ENCODE data around the gene TBPL2.
"Not testable (repeated sequence)": the region's sequence is repeated elsewhere in the genome, so short reads cannot be mapped to it uniquely, and the experiment has no call there.

The TBPL2 gene

GRCh38 chr14:55438066-55438683, 2.2 kb downstream of the TBPL2 start:
- peak; percentile 11 for DNase-seq

GRCh38 chr14:55436931-55437330, 3.5 kb downstream of the TBPL2 start:
- no peak for DNase-seq

DNA sequence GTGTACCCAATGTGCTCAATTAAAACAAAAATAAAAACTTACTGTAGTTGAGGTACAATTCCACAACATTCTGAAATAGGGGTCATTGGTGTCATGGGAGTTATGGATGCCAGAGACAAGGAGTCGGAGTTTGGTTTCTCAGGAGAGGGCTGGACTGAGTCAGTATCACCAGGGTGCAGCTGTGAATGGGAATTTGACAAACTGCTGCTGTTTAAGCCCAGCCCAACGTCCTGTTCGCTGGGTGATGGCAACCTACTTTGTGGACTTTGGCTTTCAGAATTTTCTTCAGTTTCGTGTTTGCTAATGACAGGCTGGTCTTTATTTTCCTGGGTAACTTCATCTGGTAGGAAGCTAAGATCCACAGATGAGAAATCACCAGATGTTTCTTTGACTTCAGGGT, 3.9 kb downstream of the TBPL2 start:
- no peak for DNase-seq

GRCh38 chr14:55434805-55435174, 5.6 kb downstream of the TBPL2 start:
- no peak for DNase-seq

DNA sequence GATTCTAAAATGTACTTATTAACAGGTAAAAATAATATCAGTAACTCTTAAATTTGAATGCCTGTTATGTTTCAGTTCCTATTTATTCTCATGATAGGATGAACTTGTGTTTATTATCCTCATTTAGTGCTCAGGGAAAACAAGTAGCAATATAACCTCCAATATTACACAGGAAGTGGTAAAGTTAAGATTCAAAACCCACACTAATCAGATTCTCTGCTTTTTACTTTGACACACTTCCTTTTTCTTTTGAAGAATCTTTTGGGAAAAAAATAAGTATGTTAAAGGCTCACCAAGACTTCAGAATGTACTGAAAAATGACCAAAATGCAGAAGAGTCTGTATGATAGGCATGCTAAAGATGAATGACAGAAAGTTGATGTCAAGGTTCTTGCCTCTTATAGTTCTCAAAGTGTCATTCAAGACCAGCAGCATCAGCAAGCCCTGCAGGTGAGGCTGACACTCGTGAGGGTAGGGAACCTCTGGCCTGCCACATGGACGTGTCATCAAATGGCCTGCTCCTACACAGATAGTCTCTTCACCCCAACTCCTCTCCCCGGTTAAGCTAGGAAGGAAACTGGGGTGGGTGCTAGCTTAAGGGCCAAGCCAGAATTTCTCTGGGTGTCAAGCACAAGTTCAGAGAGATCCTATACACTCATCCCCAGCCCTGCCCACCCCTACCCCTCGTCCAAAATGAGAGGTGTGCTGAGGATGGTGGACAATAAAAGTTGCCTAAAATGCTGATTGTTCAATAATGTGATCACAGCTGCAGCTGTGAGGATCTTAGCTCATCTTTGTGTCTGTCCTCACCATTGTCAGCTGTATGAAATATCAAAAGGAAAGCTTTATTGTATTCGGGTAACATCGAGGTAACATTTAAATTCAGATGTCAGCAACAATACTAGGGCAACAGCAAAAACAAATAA, 6.3 kb downstream of the TBPL2 start:
- DNase-seq, result peak; percentile 13

DNA sequence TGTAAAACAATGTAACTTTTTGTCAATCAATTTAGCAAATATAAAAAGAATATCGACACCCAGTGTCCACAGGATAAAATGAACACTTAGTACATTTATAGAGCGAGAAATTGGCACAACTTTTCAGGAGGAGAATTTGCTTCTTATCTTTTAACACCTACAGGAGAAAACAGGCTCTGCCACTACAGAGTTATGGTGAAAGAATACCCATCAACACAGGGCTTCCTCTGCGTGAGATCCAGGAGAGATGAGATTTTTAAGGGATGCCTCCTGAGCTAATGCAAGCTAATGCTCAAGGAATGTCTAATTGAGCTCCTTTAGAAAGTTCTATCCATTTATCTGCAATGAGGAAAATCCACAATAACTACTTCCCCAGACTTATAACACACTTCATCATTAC, 7.8 kb downstream of the TBPL2 start:
- no peak for DNase-seq

DNA sequence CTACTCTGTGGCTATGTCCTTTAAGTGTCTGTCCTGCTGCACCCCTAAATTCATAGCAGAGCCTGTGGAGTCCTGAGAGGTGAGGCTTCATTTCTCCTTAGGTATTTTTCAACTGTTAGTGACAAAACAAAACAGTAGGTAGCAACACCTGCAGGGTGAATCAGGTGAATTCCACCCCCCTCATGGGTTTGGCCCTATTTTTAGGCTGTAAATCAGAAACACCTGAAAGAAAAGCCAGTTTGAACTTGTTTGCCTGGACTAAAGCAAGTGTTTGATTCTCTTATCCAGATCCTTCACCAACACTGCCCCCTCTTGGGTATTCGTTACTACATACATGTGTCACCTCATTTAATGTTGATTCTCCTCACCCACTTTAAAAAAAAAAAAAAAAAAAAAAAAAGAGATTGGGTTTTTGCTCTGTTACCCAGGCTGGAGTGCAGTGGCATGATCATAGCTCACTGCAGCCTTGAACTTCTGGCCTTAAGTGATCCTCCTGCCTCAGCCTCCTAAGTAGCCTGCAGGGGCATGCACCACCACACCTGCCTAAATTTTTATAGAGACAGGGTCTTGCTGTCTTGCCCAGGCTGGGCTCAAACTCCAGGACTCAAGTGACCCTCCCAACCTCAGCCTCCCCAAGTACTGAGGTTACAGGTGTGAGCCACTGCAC, 10.3 kb downstream of the TBPL2 start:
- peak; percentile 79 for DNase-seq

GRCh38 chr14:55427439-55427838, 13.0 kb downstream of the TBPL2 start:
- DNase-seq, result no peak

DNA sequence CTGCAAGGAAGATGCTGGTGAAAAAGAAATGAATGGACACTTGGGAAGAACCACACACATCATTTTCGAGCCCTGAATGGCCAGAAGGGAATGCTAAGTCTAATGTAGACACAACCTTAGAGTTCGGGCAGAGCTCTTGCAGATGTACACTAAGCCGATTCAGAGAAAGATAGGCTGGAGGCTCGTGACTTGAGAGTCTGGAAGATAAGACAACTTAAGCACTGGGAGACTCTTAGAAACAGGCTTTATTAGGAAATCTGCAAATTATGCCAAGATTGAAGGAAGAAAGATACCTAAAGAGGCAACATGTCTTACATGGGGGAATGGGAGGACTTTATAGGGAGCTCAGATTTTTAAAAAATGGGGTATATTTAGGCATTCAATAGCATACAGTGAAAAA, 13.5 kb downstream of the TBPL2 start:
- DNase-seq, result no peak

DNA sequence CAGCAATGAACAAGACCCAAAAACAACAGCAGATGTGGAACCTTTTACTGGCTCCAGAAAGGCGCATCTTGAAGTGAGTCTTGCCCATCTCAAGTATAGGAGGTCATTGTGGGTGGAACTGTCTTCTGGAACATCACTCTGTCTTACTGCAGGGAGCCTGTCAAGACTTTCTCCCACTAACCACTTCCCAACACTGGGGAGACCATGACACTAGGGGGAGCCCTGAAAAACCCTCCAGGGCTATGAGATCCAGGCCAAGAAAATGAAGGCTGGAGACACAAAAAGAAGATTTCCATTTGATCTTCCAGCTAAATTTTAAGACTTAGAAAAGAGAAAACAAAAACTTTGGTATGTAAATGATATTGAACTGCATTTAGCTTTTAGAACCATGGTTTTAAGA, 15.3 kb downstream of the TBPL2 start:
- no peak for DNase-seq

DNA sequence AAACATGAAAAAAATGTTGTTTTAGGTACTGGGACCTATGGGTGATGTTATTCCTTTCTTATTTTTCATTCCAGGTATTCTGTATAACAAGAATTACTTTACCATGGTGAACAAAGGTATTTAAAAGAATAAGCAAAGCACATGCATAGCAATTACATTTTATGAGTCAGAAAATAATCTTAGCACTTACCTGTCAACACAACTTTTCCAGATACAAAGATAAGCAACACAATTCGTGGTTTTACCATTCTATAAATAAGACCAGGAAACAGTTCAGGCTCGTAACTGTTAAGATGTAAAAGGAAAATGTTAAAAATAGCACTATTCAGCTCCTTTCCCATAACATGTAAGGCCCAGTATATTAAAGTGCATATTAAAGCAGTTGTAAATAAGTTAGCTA, 16.4 kb downstream of the TBPL2 start:
- DNase-seq, result no peak

DNA sequence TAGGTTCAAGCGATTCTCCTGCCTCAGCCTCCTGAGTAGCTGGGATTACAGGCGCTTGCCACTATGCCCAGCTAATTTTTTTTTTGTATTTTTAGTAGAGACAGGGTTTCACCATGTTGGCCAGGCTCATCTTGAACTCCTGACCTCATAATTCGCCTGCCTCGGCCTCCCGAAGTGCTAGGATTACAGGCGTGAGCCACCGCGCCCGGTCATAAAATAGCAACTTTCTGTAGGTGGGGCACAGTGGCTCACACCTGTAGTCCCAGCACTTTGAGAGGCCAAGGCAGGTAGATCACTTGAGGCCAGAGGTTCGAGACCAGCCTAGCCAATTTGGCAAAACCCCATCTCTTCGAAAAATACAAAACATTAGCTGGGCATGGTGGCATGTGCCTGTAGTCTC, 18.1 kb downstream of the TBPL2 start:
- not testable (repeated sequence) for DNase-seq

DNA sequence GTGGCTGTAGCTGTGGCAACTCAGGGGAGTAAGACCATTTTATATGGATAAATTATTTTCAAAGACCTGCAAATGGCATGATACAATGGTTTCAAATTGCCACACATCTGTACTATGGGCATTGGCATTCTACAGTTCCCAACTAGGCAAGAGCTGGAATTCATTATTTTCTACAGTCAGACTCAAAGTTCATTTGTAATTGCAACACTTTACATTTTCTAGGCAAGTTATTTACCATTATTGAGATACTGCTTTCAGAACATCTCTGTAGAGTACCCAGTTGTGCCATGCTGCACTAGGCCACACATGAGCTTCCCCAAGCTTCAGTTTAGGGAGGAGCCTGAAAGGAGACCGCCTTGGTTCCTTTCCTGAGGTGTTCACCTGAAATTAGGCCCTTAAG, 20.8 kb downstream of the TBPL2 start:
- no peak for DNase-seq

GRCh38 chr14:55418411-55418810, 22.0 kb downstream of the TBPL2 start:
- DNase-seq, result no peak

DNA sequence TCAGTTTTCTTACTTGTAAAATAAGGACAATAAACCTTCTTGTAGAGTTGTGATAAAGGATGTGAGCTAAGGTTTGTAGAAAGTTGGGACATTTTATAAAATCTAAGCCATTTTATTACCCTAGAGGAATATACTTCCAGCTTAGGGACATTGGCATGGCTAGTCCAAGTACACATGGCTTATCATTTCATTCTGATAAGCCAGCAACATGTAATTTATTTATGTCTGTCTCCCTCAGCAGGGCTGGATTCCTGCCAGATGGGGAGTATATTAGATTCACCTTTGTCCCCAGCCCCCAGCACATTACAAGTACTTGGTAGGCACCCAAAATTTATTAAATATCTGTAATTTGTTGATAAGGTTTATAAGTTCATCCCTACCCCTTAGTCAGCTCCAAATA, 22.5 kb downstream of the TBPL2 start:
- DNase-seq, result no peak

DNA sequence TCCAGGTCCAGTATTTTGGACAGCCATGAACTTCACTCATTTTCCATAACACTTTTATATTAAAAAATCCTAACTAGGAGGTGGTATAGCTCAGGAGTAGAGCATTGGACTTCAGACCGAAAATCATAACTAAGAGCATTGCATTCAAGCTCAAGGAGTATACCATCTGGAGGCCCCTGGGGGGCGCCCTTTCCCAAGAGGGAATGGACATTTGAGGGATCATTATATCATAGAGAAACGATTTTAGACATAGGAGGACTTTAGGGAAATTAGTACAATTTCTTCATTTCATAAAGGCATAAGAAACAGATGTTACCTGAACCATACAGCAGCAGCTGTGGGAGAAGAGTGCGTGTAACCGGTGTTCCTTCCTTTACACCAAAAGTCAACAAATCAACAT, 23.6 kb downstream of the TBPL2 start:
- DNase-seq, result peak; percentile 9

- DNase-seq, result no peak
Observed at GRCh38 chr14:55414551-55414950, 25.9 kb downstream of the TBPL2 start.

DNA sequence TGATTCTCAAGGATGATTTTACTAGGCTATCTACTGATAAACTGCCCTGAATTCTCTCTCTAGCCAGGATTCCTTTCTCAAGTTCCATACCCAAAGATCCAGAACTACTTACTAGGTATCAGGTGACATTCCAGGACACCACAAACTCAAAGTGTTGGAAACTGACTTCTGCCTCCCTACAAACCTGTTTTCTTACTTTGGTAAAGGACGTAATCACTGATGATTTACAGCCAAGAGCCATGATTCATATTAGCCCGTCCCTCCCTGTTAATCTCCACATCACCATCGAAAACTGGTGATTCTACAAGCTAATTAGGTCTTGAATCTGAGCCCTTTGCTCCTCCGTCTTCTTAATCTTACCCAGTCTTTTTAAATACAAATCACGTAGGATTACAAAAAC, 27.7 kb downstream of the TBPL2 start:
- DNase-seq, result no peak

DNA sequence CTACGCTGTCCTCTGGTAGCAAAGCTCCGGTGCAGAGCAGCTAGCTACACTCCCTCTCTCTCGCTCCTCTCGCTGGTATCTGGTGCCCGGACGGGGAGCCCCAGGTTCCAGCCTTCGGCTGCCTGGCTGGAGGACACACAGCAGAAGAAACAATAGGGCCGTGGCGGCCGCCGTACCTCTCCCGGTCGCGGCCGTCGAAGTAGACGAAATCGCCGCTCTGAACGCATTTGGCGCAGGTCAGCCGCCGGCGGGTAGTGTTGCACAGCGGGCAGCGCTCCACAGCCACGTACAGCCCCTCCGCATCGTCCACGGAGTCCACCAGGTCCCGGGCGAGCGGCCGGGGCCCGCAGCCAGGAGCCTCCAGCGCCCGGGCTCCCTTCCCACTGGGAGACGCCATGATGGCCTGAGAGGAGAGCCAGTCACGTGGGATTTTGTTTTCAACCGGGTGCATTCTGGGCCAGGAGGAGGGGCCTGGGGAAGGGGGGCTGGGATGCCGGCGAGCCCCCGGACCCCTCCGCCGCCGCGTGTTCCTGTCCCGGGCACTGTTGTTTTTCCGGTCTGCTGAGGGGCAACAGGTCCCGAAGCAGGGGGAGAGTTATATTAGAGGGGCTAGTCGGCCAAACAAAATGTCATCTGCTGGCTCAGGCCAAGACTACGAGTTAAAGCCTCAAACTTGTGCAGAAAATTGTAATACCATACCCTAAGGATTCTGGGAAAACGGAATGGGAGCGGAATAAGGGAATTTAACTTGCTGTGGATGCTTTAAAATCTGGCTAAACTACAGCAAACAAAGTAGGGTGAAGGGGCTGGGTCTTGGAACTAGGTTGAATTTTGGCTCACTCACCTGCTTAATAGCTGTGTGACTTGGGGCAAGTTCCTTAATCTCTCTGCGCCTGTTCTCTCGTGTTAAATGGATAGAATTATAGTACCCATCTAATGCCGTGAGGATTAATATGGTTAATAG, 28.7 kb downstream of the TBPL2 start, which contains the start of gene ATG14:
Gene ATG14, minus strand, starts transcription at position 405 of the 964 bp plus-strand sequence. Its CDS starts 8 bp downstream, at position 397.
- peak; percentile 78 for DNase-seq

DNA sequence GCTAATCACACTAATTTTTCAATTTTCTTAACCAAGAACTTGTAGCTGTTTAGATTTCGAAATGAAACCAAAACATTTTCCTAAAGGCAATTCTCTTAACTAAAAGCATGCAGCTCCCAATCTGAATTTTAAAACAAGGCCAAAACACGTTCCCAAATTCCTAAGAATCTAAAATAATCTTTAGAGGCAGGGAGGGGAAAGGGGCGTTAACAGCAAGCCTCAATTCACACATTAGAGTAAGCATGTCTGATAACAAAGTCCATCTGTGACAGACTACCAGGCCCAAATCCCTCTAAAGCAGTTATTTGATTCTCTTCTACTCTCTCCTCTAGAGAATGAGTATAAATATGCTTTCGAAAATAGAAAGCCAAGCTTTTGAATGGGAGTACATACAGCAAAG, 29.5 kb downstream of the TBPL2 start:
- DNase-seq, result no peak

GRCh38 chr14:55404173-55404854, 36.1 kb downstream of the TBPL2 start:
- DNase-seq, result no peak

DNA sequence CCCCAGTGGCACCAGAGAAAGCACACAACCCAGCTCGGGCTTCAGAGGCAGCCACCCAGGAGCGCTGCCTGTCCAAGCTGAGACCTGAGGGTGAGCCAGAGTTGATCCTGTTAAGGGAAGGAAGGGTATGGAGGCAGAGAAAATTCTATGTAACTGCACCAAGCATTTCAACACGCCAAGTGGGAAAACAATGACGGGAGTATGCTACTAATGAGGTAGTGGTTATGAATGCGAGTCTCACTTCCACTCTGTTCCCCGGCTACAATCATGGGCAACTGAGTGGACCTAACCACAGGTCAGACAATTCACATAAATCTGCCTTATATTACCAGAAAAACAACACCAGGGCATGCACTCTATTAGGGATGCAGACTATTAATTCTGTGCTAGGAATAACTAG, 38.7 kb downstream of the TBPL2 start:
- DNase-seq, result no peak

Measured in CD4-positive, alpha-beta T cell treated with Interleukin-10 for 1 hour (primary cell).